ENCODE data around the gene DNAJC6.
A peak's percentile ranks its signal among the peaks of the same experiment; 100 is the strongest.

Gene DNAJC6

DNA sequence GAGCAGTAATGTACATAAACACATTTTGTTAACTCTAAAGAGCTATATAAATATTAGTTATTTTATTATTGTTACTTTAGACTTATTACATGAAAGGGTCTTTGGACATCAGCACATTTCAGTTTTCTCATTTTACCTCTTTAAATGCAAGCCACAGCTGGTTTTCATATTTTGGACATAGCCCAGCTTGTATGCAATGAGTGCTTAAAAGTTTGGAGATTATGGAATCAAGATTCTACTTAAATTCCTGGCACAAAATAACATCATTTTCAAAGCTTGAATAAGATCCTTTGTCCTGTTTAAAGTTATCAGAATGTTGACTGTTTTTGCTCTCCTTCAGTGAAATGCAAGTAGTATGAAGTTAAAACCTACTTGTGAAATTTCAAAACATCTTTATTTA lies 95.6 kb downstream of the DNAJC6 start:
- no peak for DNase-seq (ENCODE audit: low read depth in 2 of 2)

DNA sequence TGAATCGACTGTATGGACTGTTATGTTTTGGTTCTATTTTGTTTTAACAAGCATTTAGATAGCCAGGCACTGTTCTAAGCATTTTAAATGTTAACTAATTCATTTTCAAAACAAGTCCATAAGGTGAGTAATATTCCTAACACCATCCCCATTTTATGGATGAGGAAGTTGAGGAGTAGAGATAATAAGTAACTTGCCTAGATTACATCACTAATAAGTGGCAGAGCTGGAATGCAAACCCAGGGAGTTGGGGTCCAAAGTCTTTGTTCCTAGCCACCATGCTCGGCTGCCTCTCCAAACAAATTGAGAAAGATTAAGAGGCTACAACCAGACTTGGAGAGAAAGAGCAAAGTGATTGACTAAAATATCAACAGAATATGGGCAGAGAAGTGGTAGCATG lies 98.5 kb downstream of the DNAJC6 start:
- no peak for DNase-seq (ENCODE audit: low read depth in 2 of 2)

GRCh38 chr1:65409314-65409713 lies 100.0 kb downstream of the DNAJC6 start:
- no peak for DNase-seq (ENCODE audit: low read depth in 2 of 2)

DNA sequence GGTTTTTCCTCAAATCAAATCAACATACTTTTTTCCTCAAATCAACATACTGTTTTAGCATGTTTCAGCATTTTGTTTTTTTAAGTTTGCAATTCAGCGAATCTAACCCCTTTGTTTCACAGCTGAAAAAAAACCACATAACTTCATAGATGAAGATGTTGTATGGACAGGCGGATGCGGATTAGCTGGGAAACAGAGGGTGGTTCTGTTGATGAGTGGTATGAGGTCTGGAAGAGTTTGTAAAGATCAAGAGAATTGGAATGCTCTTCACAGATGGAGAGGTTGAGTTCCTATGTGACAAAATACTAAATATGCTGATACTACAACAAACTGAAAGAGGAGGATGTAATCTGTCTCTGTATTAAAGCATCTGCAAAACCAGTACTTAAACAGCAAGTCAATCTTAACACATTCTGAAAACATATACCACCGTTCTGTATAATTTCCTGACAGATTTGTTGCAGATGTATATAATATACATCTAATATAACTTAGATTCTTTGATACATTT lies 100.5 kb downstream of the DNAJC6 start:
- DNase-seq (ENCODE audit: low read depth in 2 of 2): no peak

- DNase-seq (ENCODE audit: low read depth in 2 of 2): no peak
These were observed 103.1 kb downstream of the DNAJC6 start for GRCh38 chr1:65412256-65412983.

DNA sequence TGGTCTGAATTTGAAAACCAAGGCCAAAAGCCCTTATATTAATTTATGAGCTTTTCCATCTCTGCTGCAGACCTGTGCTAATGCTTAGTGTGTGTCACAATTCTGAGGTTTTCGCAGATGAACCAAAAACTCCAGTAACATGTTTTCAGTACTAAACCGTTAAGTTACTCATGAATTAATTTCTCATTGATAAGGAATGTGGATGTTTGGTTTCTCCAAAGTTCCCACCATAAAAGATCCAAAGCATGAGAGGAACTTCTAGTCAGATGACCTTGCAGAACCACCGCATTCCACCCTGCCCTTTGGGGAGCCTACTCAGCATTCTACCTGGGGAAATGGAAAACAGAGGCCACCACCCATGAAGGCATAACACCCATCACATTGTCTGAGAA lies 103.6 kb downstream of the DNAJC6 start:
- no peak for DNase-seq (ENCODE audit: low read depth in 2 of 2)

- no peak for DNase-seq (ENCODE audit: low read depth in 2 of 2)
These were observed 105.2 kb downstream of the DNAJC6 start for GRCh38 chr1:65414538-65414937.

- no peak for DNase-seq (ENCODE audit: low read depth in 2 of 2)
These were observed 107.4 kb downstream of the DNAJC6 start for GRCh38 chr1:65416767-65417166.

DNA sequence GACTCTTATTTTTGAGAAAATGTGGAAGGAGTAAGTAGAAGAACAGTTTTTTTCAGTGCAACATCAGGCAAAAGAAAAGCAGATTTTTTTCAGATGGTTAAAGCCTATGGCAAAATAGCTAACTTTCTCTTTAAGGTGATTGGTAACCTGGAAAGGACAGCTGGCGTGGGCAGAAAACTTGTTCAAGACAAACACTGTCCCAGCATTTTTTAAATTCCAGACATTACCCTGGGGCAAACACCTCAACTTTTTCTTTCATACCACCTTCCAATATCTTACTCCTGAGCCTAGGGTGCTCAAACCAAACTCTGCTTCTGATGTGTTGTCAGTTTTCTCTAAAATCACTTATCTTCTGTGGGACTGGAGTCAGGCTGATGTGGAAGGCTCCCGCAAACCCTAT lies 108.4 kb downstream of the DNAJC6 start:
- DNase-seq (ENCODE audit: low read depth in 2 of 2): no peak

- DNase-seq (ENCODE audit: low read depth in 2 of 2): no peak
These were observed 109.3 kb downstream of the DNAJC6 start for GRCh38 chr1:65418522-65419185.

GRCh38 chr1:65419681-65420589 lies 110.6 kb downstream of the DNAJC6 start:
- DNase-seq (ENCODE audit: low read depth in 2 of 2): peak; percentile 95 to 98

GRCh38 chr1:65420590-65421350 lies 111.4 kb downstream of the DNAJC6 start, which contains the start of the genes LEPR and LEPROT:
TSS of gene LEPR (plus strand) at chr1:65420668. CDS start at chr1:65565566, 144,898 bp downstream.
TSS of gene LEPROT (plus strand) at chr1:65420668. CDS start at chr1:65420725, 57 bp downstream.
- DNase-seq (ENCODE audit: low read depth in 2 of 2): no peak

- no peak for DNase-seq (ENCODE audit: low read depth in 2 of 2)
These were observed 112.1 kb downstream of the DNAJC6 start for GRCh38 chr1:65421351-65422025.

GRCh38 chr1:65422241-65423203 lies 113.2 kb downstream of the DNAJC6 start:
- no peak for DNase-seq (ENCODE audit: low read depth in 2 of 2)

DNA sequence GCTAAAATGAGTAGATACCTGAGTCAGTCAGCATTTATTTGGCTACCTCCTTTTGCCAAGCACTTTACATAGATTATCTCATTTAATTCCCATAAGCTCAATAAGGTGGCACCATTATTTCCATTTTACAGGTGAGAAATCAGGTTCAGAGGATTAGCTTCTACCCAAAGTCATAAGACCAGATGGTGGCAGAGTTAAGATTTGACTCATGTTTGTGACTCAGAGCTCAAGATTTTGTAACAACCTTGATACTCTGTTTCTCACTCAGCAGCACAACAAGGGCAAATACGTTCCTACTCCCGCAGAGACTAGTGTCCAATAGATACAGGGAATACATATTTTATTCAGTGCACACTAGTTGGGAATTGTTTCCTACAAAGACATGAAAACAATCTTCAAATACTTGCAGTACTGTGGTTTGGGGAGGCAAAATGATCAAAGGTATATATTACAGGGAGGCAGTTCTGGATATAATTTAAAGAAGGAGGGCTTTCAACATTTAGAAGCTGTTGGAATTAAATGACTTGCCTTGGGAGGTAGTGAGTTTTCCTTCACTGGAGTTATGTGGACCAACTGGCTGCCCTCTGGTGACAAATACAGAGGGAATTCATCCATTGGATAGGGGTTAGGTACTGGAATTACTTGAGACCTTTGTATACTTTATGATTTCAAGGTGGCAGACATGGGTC lies 114.7 kb downstream of the DNAJC6 start:
- no peak for DNase-seq (ENCODE audit: low read depth in 2 of 2)

- DNase-seq (ENCODE audit: low read depth in 2 of 2): no peak
These were observed 115.2 kb downstream of the DNAJC6 start for GRCh38 chr1:65424573-65424889.

DNA sequence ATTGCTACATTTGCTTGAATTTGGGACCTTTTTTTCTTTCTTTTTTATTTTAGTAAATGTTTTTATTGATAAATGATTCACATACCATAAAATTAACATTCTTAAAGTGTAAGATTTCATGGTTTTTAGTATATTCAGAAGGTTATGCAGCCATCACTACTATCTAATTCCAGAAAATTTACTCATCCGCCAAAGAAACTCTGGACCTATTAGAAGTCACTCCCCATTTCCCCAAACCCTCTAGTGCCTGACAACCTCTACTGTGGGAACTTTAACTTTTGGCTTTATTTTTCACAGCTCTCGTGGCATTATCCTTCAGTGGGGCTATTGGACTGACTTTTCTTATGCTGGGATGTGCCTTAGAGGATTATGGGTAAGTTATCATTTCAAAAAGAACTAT lies 115.7 kb downstream of the DNAJC6 start:
- DNase-seq (ENCODE audit: low read depth in 2 of 2): no peak

GRCh38 chr1:65425697-65426096 lies 116.4 kb downstream of the DNAJC6 start:
- DNase-seq (ENCODE audit: low read depth in 2 of 2): no peak

DNA sequence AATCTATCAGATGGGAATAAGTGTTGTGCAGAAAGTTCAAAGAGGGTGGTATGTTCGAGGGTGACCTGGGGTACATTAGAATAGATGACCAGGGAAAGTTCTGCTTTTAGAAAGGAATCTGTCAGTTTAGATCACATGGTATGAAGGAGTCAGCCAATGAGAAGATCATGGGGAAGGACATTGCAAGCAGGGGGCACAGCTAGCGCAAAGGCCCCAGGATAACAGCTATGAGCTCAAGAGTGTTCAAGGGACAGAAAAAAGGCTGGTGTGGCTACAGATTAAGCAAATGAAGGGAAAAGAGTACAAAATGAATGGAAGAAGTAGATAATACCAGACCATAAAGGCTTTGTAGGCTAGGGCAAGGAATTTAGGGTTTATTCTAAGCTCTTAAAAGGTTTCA lies 119.7 kb downstream of the DNAJC6 start:
- DNase-seq (ENCODE audit: low read depth in 2 of 2): no peak
